H9 (cell line): ENCODE data around the gene RBM38. TPM values are rescaled to one million over a fixed set of nuclear protein-coding genes. Genes with fewer than 3 reads are reported as not detected.

Experiments used
- DNase-seq: peaks from one replicate; pipeline ENCODE4 v3.0.0-alpha.2; 2017
- H2AFZ ChIP-seq: one replicate; pipeline ENCODE4 v1.6.1; 2013; ENCODE audit warnings: mild to moderate bottlenecking, low read length, control low read depth, moderate library complexity
- H2AK5ac ChIP-seq: 2 replicates; pipeline ENCODE4 v1.6.1; 2013; ENCODE audit warnings: low read length, control low read depth, mixed read lengths; ENCODE audit not compliant: insufficient read length
- H2BK120ac ChIP-seq: one replicate; pipeline ENCODE4 v1.6.1; 2013; ENCODE audit warnings: low read depth, mild to moderate bottlenecking, low read length, control low read depth, inconsistent platforms; ENCODE audit not compliant: poor library complexity, severe bottlenecking
- H2BK12ac ChIP-seq: 2 replicates; pipeline ENCODE4 v1.6.1; 2013; ENCODE audit warnings: low read length, control low read depth, mixed read lengths, low read depth; ENCODE audit not compliant: insufficient read length
- H2BK15ac ChIP-seq: 2 replicates; pipeline ENCODE4 v1.6.1; 2013; ENCODE audit warnings: low read depth, low read length, control low read depth
- H2BK20ac ChIP-seq: one replicate; pipeline ENCODE4 v1.6.1; 2013; ENCODE audit warnings: low read depth, mild to moderate bottlenecking, low read length, control low read depth, inconsistent platforms; ENCODE audit not compliant: poor library complexity, severe bottlenecking
- H2BK5ac ChIP-seq: 2 replicates; pipeline ENCODE4 v1.6.1; 2013; ENCODE audit warnings: low read length, control low read depth, mixed read lengths; ENCODE audit not compliant: insufficient read length
- H3K14ac ChIP-seq: 2 replicates; pipeline ENCODE4 v1.6.1; 2013; ENCODE audit warnings: low read length, control low read depth; ENCODE audit not compliant: insufficient read depth
- H3K18ac ChIP-seq: 2 replicates; pipeline ENCODE4 v1.6.1; 2013; ENCODE audit warnings: low read depth, mild to moderate bottlenecking, mixed read lengths, low read length, control low read depth; ENCODE audit not compliant: insufficient read length
- H3K23ac ChIP-seq: 2 replicates; pipeline ENCODE4 v1.6.1; 2013; ENCODE audit warnings: low read length, control low read depth, mixed read lengths, low read depth; ENCODE audit not compliant: insufficient read length
- H3K23me2 ChIP-seq: 2 replicates; pipeline ENCODE4 v1.6.1; 2013; ENCODE audit warnings: low read depth, mild to moderate bottlenecking, mixed read lengths, low read length, control low read depth; ENCODE audit not compliant: insufficient read length, poor library complexity, severe bottlenecking
- H3K27ac ChIP-seq: 2 replicates; pipeline ENCODE4 v1.5.1; 2013; ENCODE audit warnings: low read length, control low read depth, mixed read lengths, low read depth; ENCODE audit not compliant: insufficient read length
- H3K27me3 ChIP-seq: 2 replicates; pipeline ENCODE4 v1.6.1; 2013; ENCODE audit warnings: low read length, control low read depth, inconsistent platforms; ENCODE audit not compliant: insufficient read depth
- H3K4ac ChIP-seq: 2 replicates; pipeline ENCODE4 v1.6.1; 2013; ENCODE audit warnings: low read depth, mild to moderate bottlenecking, control low read depth, inconsistent platforms, low read length, moderate library complexity
- H3K4me1 ChIP-seq: 2 replicates; pipeline ENCODE4 v1.6.1; 2013; ENCODE audit warnings: low read length, control low read depth, inconsistent platforms; ENCODE audit not compliant: insufficient read depth
- H3K4me2 ChIP-seq: 2 replicates; pipeline ENCODE4 v1.6.1; 2013; ENCODE audit warnings: low read length, control low read depth, mixed read lengths; ENCODE audit not compliant: insufficient read length, insufficient read depth
- H3K56ac ChIP-seq: 2 replicates; pipeline ENCODE4 v1.6.1; 2013; ENCODE audit warnings: low read depth, mild to moderate bottlenecking, mixed read lengths, low read length, control low read depth; ENCODE audit not compliant: insufficient read length
- H3K79me1 ChIP-seq: 2 replicates; pipeline ENCODE4 v1.6.1; 2013; ENCODE audit warnings: low read depth, mild to moderate bottlenecking, moderate library complexity, low read length, control low read depth, inconsistent platforms; ENCODE audit not compliant: insufficient read depth, poor library complexity, severe bottlenecking
- H3K79me2 ChIP-seq: 2 replicates; pipeline ENCODE4 v1.6.1; 2013; ENCODE audit warnings: low read length, control low read depth, inconsistent platforms; ENCODE audit not compliant: insufficient read depth
- H3K9ac ChIP-seq: 2 replicates; pipeline ENCODE4 v1.6.1; 2013; ENCODE audit warnings: low read length, control low read depth, mixed read lengths; ENCODE audit not compliant: insufficient read length; ENCODE audit errors: extremely low read depth
- H3K9me3 ChIP-seq: one replicate; pipeline ENCODE4 v1.6.1; 2013; ENCODE audit warnings: low read depth, low read length, inconsistent platforms; ENCODE audit not compliant: control insufficient read depth
- H3T11ph ChIP-seq: one replicate; pipeline ENCODE4 v1.6.1; 2013; ENCODE audit warnings: mild to moderate bottlenecking, low read length, control low read depth, inconsistent platforms
- H4K20me1 ChIP-seq: one replicate; pipeline ENCODE4 v1.6.1; 2013; ENCODE audit not compliant: control insufficient read depth, insufficient read length, insufficient read depth
- H4K5ac ChIP-seq: 2 replicates; pipeline ENCODE4 v1.6.1; 2013; ENCODE audit warnings: low read depth, mild to moderate bottlenecking, mixed read lengths, low read length, control low read depth; ENCODE audit not compliant: insufficient read length
- H4K8ac ChIP-seq: replicated peaks from 2 replicates; pipeline ENCODE4 v1.6.1; 2013; ENCODE audit warnings: low read length, control low read depth, mixed read lengths, low read depth; ENCODE audit not compliant: insufficient read length
- H4K91ac ChIP-seq: 2 replicates; pipeline ENCODE4 v1.6.1; 2013; ENCODE audit warnings: low read depth, mild to moderate bottlenecking, moderate library complexity, mixed read lengths, low read length, control low read depth; ENCODE audit not compliant: insufficient read length
- H3K27ac Mint-ChIP-seq, 3 experiments: 2 replicates in 2 of 3; 3 replicates in 1 of 3; pipeline ENCODE4 v1.8.0; 2020 to 2021; ENCODE audit warnings: mixed read lengths in 3 of 3, mild to moderate bottlenecking in 1 of 3, moderate library complexity in 1 of 3
- H3K27me3 Mint-ChIP-seq: 2 replicates; pipeline ENCODE4 v1.8.0; 2021; ENCODE audit warnings: low read depth, mild to moderate bottlenecking, moderate library complexity, mixed read lengths
- H3K36me3 Mint-ChIP-seq, 3 experiments: 2 replicates in 2 of 3; 3 replicates in 1 of 3; pipeline ENCODE4 v1.8.0; 2020 to 2021; ENCODE audit warnings: low read depth in 3 of 3, mixed read lengths in 3 of 3; ENCODE audit not compliant: insufficient read depth in 1 of 3
- H3K4me1 Mint-ChIP-seq, 2 experiments: 2 replicates each; pipeline ENCODE4 v1.8.0; 2020; ENCODE audit warnings: mixed read lengths in 2 of 2
- H3K4me3 Mint-ChIP-seq, 2 experiments: 2 replicates in 1 of 2; 3 replicates in 1 of 2; pipeline ENCODE4 v1.8.0; 2020 to 2021; ENCODE audit warnings: mild to moderate bottlenecking in 2 of 2, mixed read lengths in 2 of 2, moderate library complexity in 1 of 2
- H3K9me3 Mint-ChIP-seq, 2 experiments: 2 replicates in 1 of 2; 3 replicates in 1 of 2; pipeline ENCODE4 v1.8.0; 2020; ENCODE audit warnings: mild to moderate bottlenecking in 2 of 2, mixed read lengths in 2 of 2, moderate library complexity in 1 of 2
- CTCF ChIP-seq: fragments of 200-600 bp; sonication (generic); conservative IDR thresholded peaks from 3 replicates; pipeline ENCODE4 v1.8.0; 2021; ENCODE audit warnings: antibody characterized with exemption, mild to moderate bottlenecking
- WGBS: extraction: QIAGEN DNeasy Blood & Tissue Kit; methylation state at CpG from one replicate; pipeline ENCODE4 v1.1.7; 2013; ENCODE audit warnings: missing lambda C conversion rate, low lambda C conversion rate, mixed read lengths; ENCODE audit not compliant: insufficient read length; ENCODE audit errors: extremely low coverage; 5-methylcytosine and 5-hydroxymethylcytosine counted together
- total RNA-seq: library from RNA; stranded (reverse); gene quantifications from 2 replicates; pipeline ENCODE4 v1.2.1, GENCODE V29; 2021

RBM38 gene
- total RNA-seq, 1 experiment from 2014 or later, result 66.8 TPM

- Histone ChIP-seq H2BK15ac (no peak overlapping the region), H3K27me3 (no peaks in the 10 kb centered on the region), H3K27ac (no peak overlapping the region), H2BK5ac (no peak overlapping the region), H4K8ac (no peak overlapping the region), H3K23ac (no peak overlapping the region), H3K4me2 (peak overlapping the region; percentile 73), H4K5ac (no peak overlapping the region), H3K4me1 (no peaks in the 10 kb centered on the region), H2BK12ac (no peak overlapping the region), H4K20me1 (no peaks in the 10 kb centered on the region), H3K56ac (no peak overlapping the region), H2AFZ (no peak overlapping the region), H3K9ac (no peak overlapping the region), H2AK5ac (no peak overlapping the region), H3K23me2 (peaks cover 24% of the 10 kb centered on the region), H3K79me1 (peaks cover 3% of the 10 kb centered on the region), H3K4ac (no peak overlapping the region), H4K91ac (no peak overlapping the region), H3K18ac (peak overlapping the region; percentile 74), H3K9me3 (no peaks in the 10 kb centered on the region), H3K79me2 (no peaks in the 10 kb centered on the region; the same call in 1 of the 2 replicates), H3K14ac (peak overlapping the region; percentile 77), H2BK120ac (peak overlapping the region; percentile 31), H2BK20ac (no peak overlapping the region), H3T11ph (no peak overlapping the region)
- peaks cover 12 to 23% (median 20%) of the 10 kb centered on the region in 3 experiments; a peak in 6 of 7 replicates for H3K36me3 Mint-ChIP-seq
- DNase-seq, result peak; percentile 60
- peaks cover 30 to 38% of the 10 kb centered on the region in 2 experiments for H3K4me1 Mint-ChIP-seq
- peaks cover 6% of the 10 kb centered on the region for H3K27me3 Mint-ChIP-seq
- peak overlapping the region; percentile 58 to 77 for H3K4me3 Mint-ChIP-seq
- no peak for TF ChIP-seq CTCF
- peak overlapping the region in 2 of 3 experiments; percentile 82 to 83; a peak in 3 of 7 replicates for H3K27ac Mint-ChIP-seq
- no CpG with 5 or more reads among the region's 52 CpGs for WGBS
- H3K9me3 Mint-ChIP-seq, result no peaks in the 10 kb centered on the region
These were observed 1.2 kb upstream of the RBM38 start for GRCh38 chr20:57389695-57390603.
